Ishikawa (cell line): ENCODE measurements around the gene HELB.

Experiments used
- CEBPB ChIP-seq: IDR thresholded peaks from 2 replicates; pipeline ENCODE4 v1.6.1; 2012
- CREB1 ChIP-seq: IDR thresholded peaks from 2 replicates; pipeline ENCODE4 v1.6.1; 2012; ENCODE audit warnings: low read depth
- EGR1 ChIP-seq: IDR thresholded peaks from 2 replicates; pipeline ENCODE4 v1.6.1; 2012
- EP300 ChIP-seq: IDR thresholded peaks from 2 replicates; pipeline ENCODE4 v1.6.1; 2012; ENCODE audit warnings: borderline replicate concordance
- FOXM1 ChIP-seq: IDR thresholded peaks from 2 replicates; pipeline ENCODE4 v1.6.1; 2012; ENCODE audit warnings: low read depth, borderline replicate concordance
- MAX ChIP-seq: IDR thresholded peaks from 2 replicates; pipeline ENCODE4 v1.6.1; 2012
- NFIC ChIP-seq: IDR thresholded peaks from 2 replicates; pipeline ENCODE4 v1.6.1; 2012
- RAD21 ChIP-seq: IDR thresholded peaks from 2 replicates; pipeline ENCODE4 v1.6.1; 2012; ENCODE audit warnings: low read depth
- REST ChIP-seq: IDR thresholded peaks from 2 replicates; pipeline ENCODE4 v1.6.1; 2012; ENCODE audit warnings: low read depth, mild to moderate bottlenecking
- TAF1 ChIP-seq: IDR thresholded peaks from 2 replicates; pipeline ENCODE4 v1.6.1; 2012; ENCODE audit warnings: low read depth, mild to moderate bottlenecking
- TCF12 ChIP-seq: IDR thresholded peaks from 2 replicates; pipeline ENCODE4 v1.6.1; 2012; ENCODE audit warnings: low read depth
- TEAD4 ChIP-seq: IDR thresholded peaks from 2 replicates; pipeline ENCODE4 v1.6.1; 2012
- YY1 ChIP-seq: IDR thresholded peaks from 2 replicates; pipeline ENCODE4 v1.6.1; 2012; ENCODE audit warnings: low read depth
- ZBTB7A ChIP-seq: IDR thresholded peaks from 2 replicates; pipeline ENCODE4 v1.6.1; 2012; ENCODE audit warnings: low read depth
- TF ChIP-seq, protein P1 (sequence below): IDR thresholded peaks from 2 replicates; pipeline ENCODE4 v1.6.1; 2012

HELB gene

GRCh38 chr12:66361703-66362102 lies 59.4 kb downstream of the HELB start:
- TF ChIP-seq REST (no peak), TCF12 (no peak), CREB1 (no peak), EP300 (no peak), MAX (no peak), YY1 (no peak), RAD21 (no peak), FOXM1 (no peak), TAF1 (no peak), ZBTB7A (no peak), CEBPB (no peak), EGR1 (no peak), TEAD4 (no peak), NFIC (no peak)
- TF ChIP-seq, protein P1, sequence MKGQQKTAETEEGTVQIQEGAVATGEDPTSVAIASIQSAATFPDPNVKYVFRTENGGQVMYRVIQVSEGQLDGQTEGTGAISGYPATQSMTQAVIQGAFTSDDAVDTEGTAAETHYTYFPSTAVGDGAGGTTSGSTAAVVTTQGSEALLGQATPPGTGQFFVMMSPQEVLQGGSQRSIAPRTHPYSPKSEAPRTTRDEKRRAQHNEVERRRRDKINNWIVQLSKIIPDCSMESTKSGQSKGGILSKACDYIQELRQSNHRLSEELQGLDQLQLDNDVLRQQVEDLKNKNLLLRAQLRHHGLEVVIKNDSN = no peak

- TF ChIP-seq FOXM1 (no peak), EP300 (no peak), TAF1 (no peak), REST (no peak)
- TF ChIP-seq, protein P1 = no peak
These were observed 63.6 kb downstream of the HELB start for GRCh38 chr12:66365718-66366490.

GRCh38 chr12:66367015-66367667 lies 64.8 kb downstream of the HELB start:
- TF ChIP-seq CEBPB (no peak), TAF1 (no peak), EP300 (no peak), RAD21 (no peak), MAX (no peak), ZBTB7A (no peak), EGR1 (no peak)

DNA sequence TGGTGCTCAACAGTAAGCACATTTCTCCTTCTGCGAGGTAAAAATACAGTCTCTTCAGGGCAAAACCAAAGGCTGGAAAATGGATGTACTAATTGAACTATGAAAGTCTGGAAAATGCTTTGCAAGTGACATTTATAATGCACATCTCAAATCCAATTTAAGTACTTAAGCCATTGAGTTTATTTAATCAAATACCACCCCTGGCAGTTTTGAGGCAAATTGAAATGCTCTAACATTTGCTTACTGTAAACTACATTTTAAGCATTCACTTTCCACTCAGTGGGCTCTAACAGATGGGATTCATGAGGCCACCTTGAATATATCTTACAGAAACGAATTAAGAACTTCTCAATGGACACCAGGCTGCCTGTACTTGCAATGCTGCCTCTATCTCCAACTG lies 69.7 kb downstream of the HELB start:
- TF ChIP-seq MAX = no peak
- TF ChIP-seq FOXM1 = no peak
- no peak for TF ChIP-seq RAD21
- TF ChIP-seq TCF12 = no peak
- TF ChIP-seq EGR1 = no peak
- TF ChIP-seq REST = no peak
- TF ChIP-seq TEAD4 = no peak
- TF ChIP-seq EP300 = no peak
- TF ChIP-seq YY1 = no peak
- TF ChIP-seq ZBTB7A = no peak
- TF ChIP-seq, protein P1 = no peak
